ENCODE data around the gene LCLAT1.

LCLAT1 gene

GRCh38 chr2:30422444-30423040 is 24.5 kb upstream of the LCLAT1 start:
- peak; percentile 71 to 78 for DNase-seq (ENCODE audit: low read depth in 2 of 2)

GRCh38 chr2:30424231-30424630 is 22.8 kb upstream of the LCLAT1 start:
- DNase-seq (ENCODE audit: low read depth in 2 of 2) = no peak

GRCh38 chr2:30425326-30425725 is 21.7 kb upstream of the LCLAT1 start:
- no peak for DNase-seq (ENCODE audit: low read depth in 2 of 2)

- no peak for DNase-seq (ENCODE audit: low read depth in 2 of 2)
Measured at GRCh38 chr2:30427606-30428347, 19.3 kb upstream of the LCLAT1 start.

- DNase-seq (ENCODE audit: low read depth in 2 of 2) = no peak
Measured at GRCh38 chr2:30428348-30428662, 18.7 kb upstream of the LCLAT1 start.

GRCh38 chr2:30428827-30429461 is 18.1 kb upstream of the LCLAT1 start:
- DNase-seq (ENCODE audit: low read depth in 2 of 2) = no peak

GRCh38 chr2:30433541-30434299 is 13.3 kb upstream of the LCLAT1 start:
- DNase-seq (ENCODE audit: low read depth in 2 of 2) = no peak

GRCh38 chr2:30434708-30435107 is 12.3 kb upstream of the LCLAT1 start:
- DNase-seq (ENCODE audit: low read depth in 2 of 2) = no peak

GRCh38 chr2:30436859-30437435 is 10.1 kb upstream of the LCLAT1 start:
- DNase-seq (ENCODE audit: low read depth in 2 of 2) = no peak

- DNase-seq (ENCODE audit: low read depth in 2 of 2) = no peak
Measured at GRCh38 chr2:30437809-30438548, 9.1 kb upstream of the LCLAT1 start.

GRCh38 chr2:30439296-30439695 is 7.8 kb upstream of the LCLAT1 start:
- DNase-seq (ENCODE audit: low read depth in 2 of 2) = no peak

- DNase-seq (ENCODE audit: low read depth in 2 of 2) = no peak
Measured at GRCh38 chr2:30439879-30440278, 7.2 kb upstream of the LCLAT1 start.

GRCh38 chr2:30441023-30441422 is 6.0 kb upstream of the LCLAT1 start:
- DNase-seq (ENCODE audit: low read depth in 2 of 2) = no peak

- DNase-seq (ENCODE audit: low read depth in 2 of 2) = no peak
Measured at GRCh38 chr2:30443081-30443480, 4.0 kb upstream of the LCLAT1 start.

GRCh38 chr2:30444273-30444672 is 2.8 kb upstream of the LCLAT1 start:
- DNase-seq (ENCODE audit: low read depth in 2 of 2) = no peak

GRCh38 chr2:30445266-30445821 is 1.7 kb upstream of the LCLAT1 start:
- DNase-seq (ENCODE audit: low read depth in 2 of 2) = no peak

GRCh38 chr2:30446602-30447148 is 371 bp upstream of the LCLAT1 start:
- no peak for DNase-seq (ENCODE audit: low read depth in 2 of 2)

- DNase-seq (ENCODE audit: low read depth in 2 of 2) = no peak
Measured at GRCh38 chr2:30448308-30448707, 1.3 kb downstream of the LCLAT1 start.

GRCh38 chr2:30448866-30449265 is 1.8 kb downstream of the LCLAT1 start:
- no peak for DNase-seq (ENCODE audit: low read depth in 2 of 2)

GRCh38 chr2:30450025-30450424 is 3.0 kb downstream of the LCLAT1 start:
- no peak for DNase-seq (ENCODE audit: low read depth in 2 of 2)

- DNase-seq (ENCODE audit: low read depth in 2 of 2) = no peak
Measured at GRCh38 chr2:30453498-30453897, 6.5 kb downstream of the LCLAT1 start.
